Nephron progenitor cell (in vitro differentiated cells): ENCODE data around the gene CNTN1.

ENCODE experiments used
- DNase-seq: peaks from one replicate; pipeline ENCODE4 v3.0.0; 2021
- H3K27ac Mint-ChIP-seq: 2 replicates; pipeline ENCODE4 v1.8.0; 2021; ENCODE audit warnings: mild to moderate bottlenecking, moderate library complexity, mixed read lengths
- H3K27me3 Mint-ChIP-seq: 2 replicates; pipeline ENCODE4 v1.8.0; 2021; ENCODE audit warnings: mild to moderate bottlenecking, low read depth, mixed read lengths; ENCODE audit not compliant: poor library complexity
- H3K36me3 Mint-ChIP-seq: 2 replicates; pipeline ENCODE4 v1.8.0; 2021; ENCODE audit warnings: low read depth, mixed read lengths
- H3K4me1 Mint-ChIP-seq: 2 replicates; pipeline ENCODE4 v1.8.0; 2021; ENCODE audit warnings: mixed read lengths
- H3K4me3 Mint-ChIP-seq: 2 replicates; pipeline ENCODE4 v1.8.0; 2021; ENCODE audit warnings: mild to moderate bottlenecking, moderate library complexity, mixed read lengths
- H3K9me3 Mint-ChIP-seq: 2 replicates; pipeline ENCODE4 v1.8.0; 2021; ENCODE audit warnings: mild to moderate bottlenecking, moderate library complexity, mixed read lengths
- TF ChIP-seq, protein P1 (sequence below): fragments of 200-600 bp; sonication (generic); IDR thresholded peaks from 2 replicates; pipeline ENCODE4 v1.5.0; 2021; ENCODE audit warnings: antibody characterized with exemption

Gene CNTN1

DNA sequence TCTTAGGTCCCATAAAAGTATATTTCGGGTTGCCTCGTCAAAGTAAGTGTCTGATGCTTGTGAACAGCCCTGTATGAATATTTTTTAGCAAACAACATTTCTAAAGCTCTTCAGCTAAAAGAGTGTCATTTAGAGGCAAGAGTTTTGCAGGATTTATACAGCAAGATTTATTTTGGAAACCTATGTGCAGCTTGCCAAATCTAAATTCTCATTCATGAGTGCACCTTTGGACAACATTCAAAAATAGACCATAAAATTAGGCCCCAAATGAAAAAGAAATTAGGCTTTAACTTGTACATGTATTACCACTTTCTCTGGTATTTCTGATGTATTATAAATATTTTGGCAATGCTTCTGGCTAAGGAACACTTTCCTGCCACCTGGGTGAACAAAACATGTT, 271.5 kb downstream of the CNTN1 start:
- H3K4me1 Mint-ChIP-seq: no peaks in the 10 kb centered on the region
- DNase-seq: no peak
- TF ChIP-seq, protein P1, sequence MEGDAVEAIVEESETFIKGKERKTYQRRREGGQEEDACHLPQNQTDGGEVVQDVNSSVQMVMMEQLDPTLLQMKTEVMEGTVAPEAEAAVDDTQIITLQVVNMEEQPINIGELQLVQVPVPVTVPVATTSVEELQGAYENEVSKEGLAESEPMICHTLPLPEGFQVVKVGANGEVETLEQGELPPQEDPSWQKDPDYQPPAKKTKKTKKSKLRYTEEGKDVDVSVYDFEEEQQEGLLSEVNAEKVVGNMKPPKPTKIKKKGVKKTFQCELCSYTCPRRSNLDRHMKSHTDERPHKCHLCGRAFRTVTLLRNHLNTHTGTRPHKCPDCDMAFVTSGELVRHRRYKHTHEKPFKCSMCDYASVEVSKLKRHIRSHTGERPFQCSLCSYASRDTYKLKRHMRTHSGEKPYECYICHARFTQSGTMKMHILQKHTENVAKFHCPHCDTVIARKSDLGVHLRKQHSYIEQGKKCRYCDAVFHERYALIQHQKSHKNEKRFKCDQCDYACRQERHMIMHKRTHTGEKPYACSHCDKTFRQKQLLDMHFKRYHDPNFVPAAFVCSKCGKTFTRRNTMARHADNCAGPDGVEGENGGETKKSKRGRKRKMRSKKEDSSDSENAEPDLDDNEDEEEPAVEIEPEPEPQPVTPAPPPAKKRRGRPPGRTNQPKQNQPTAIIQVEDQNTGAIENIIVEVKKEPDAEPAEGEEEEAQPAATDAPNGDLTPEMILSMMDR: no peak
- no peak overlapping the region for H3K4me3 Mint-ChIP-seq
- H3K36me3 Mint-ChIP-seq: no peaks in the 10 kb centered on the region
- H3K27ac Mint-ChIP-seq: no peak overlapping the region
- H3K9me3 Mint-ChIP-seq: no peaks in the 10 kb centered on the region
- no peaks in the 10 kb centered on the region for H3K27me3 Mint-ChIP-seq

DNA sequence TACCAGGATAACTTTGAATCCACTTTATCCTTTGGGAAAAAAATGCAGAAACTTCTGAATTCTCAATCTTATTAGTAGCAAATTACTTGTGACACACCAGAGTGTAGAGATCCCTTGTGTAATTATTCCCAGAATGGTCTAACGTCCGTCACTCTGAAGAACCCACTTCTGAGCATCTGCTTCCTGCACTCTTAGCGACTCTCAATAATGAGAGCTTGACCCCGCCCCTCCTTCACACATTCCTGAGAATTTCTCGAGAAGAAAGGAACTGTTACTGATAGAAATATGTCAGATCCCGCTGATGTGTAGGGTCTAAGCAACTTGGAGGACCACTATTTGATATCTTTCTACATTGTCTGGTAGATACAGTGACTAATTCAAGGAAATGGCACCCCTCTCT, 277.6 kb downstream of the CNTN1 start:
- no peaks in the 10 kb centered on the region for H3K27me3 Mint-ChIP-seq
- H3K9me3 Mint-ChIP-seq: no peaks in the 10 kb centered on the region
- TF ChIP-seq, protein P1: no peak
- no peak for DNase-seq
- no peak overlapping the region for H3K27ac Mint-ChIP-seq
- H3K36me3 Mint-ChIP-seq: no peaks in the 10 kb centered on the region
- H3K4me3 Mint-ChIP-seq: no peak overlapping the region
- no peaks in the 10 kb centered on the region for H3K4me1 Mint-ChIP-seq

DNA sequence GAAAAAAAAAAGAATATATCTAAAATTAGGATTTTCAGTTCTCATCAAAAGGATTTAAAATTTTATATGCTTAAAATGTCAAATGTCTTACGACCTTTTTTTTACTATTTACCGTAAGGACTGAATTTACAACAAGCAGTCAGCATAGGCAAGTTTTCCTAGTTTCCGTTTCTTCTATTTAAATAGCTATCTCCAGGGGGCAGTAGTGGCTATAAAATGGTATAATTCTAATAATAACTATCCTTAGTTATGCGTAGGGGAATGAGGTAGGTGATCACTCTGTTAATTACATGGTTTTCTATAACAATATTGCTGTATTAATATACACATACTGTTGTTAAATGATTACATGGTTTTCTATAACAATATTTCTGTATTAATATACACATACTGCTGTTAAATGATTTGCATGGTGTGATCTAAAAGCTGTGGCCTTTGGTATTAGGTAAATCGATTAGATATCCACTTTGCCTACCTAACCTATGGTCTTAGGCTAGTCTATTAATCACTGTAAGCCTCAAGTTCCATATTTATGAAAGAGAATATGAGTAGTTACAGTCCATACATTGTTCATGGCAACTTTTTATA, 278.2 kb downstream of the CNTN1 start:
- H3K27ac Mint-ChIP-seq: no peak overlapping the region
- no peaks in the 10 kb centered on the region for H3K9me3 Mint-ChIP-seq
- H3K4me3 Mint-ChIP-seq: no peak overlapping the region
- TF ChIP-seq, protein P1: no peak
- no peak for DNase-seq
- H3K4me1 Mint-ChIP-seq: no peaks in the 10 kb centered on the region
- no peaks in the 10 kb centered on the region for H3K36me3 Mint-ChIP-seq
- no peaks in the 10 kb centered on the region for H3K27me3 Mint-ChIP-seq

DNA sequence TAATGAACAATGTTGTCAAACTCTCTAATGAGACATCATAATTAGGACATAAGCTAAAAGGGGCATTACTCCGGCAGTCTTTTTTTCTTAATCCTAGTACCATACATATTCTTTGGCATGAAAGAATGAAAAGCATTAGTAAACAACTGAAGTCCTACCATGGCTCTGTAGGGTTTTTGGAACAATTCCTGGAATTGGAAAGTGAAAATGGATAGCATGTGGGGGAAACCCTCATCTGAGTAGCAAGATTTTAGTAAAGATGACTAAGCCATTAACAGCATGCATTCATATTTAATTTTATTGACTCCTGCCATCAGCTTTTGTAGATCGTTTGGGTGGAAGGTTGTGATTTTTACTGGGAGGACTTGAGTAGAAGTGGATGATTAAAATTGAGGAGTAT, 279.7 kb downstream of the CNTN1 start:
- H3K27me3 Mint-ChIP-seq: no peaks in the 10 kb centered on the region
- TF ChIP-seq, protein P1: no peak
- no peaks in the 10 kb centered on the region for H3K36me3 Mint-ChIP-seq
- no peak overlapping the region for H3K27ac Mint-ChIP-seq
- H3K4me3 Mint-ChIP-seq: no peak overlapping the region
- DNase-seq: no peak
- peaks cover 2% of the 10 kb centered on the region for H3K9me3 Mint-ChIP-seq
- peaks cover 3% of the 10 kb centered on the region for H3K4me1 Mint-ChIP-seq

DNA sequence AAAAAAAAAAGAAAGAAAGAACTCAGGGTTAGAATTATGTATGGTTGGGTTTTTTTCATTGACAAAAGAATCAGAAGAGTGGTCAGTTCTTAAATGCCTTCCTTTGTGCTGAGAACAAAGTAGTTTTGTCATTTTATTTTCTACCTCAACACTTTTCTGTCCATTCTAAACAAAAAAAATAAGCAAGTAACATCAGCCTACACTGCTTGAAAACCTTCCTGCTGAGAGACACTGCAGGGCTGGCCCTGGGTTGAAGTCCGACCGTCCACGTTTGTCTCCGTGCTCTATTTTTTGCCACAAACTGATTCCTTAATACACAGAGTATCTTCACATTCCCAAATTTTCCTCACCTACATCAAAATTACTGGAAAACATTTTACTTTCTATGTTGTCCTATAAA, 284.3 kb downstream of the CNTN1 start:
- no peaks in the 10 kb centered on the region for H3K27me3 Mint-ChIP-seq
- peaks cover 3% of the 10 kb centered on the region for H3K9me3 Mint-ChIP-seq
- H3K4me1 Mint-ChIP-seq: peaks cover 6% of the 10 kb centered on the region
- no peaks in the 10 kb centered on the region for H3K36me3 Mint-ChIP-seq
- no peak for DNase-seq
- no peak overlapping the region for H3K27ac Mint-ChIP-seq
- TF ChIP-seq, protein P1: no peak
- no peak overlapping the region for H3K4me3 Mint-ChIP-seq

DNA sequence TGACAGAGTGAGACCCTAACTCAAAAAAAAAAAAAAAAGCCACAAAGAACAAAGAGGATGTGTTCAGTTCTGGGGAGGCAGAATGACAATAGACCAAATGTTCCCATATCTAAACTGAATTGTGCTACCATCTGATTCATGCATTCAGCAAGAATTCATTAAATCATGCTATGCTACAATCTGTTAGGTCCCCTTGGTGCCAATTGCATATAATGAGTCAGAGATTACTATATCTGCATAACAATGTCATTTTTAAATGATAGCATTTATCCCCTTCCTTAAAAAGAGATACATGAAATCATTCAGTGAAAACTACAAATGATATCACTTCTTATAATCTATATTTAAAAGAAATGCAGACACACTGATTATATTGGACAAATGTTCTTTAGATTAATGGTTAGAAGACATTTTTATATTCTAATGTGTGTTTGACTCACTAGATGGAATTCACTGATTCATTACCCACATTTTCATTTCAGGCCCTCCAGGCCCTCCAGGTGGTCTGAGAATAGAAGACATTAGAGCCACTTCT, 288.3 kb downstream of the CNTN1 start:
- DNase-seq: no peak
- Mint-ChIP-seq H3K9me3 (peaks cover 5% of the 10 kb centered on the region), H3K4me1 (peaks cover 6% of the 10 kb centered on the region), H3K27ac (no peak overlapping the region), H3K4me3 (no peak overlapping the region), H3K27me3 (no peaks in the 10 kb centered on the region), H3K36me3 (no peaks in the 10 kb centered on the region)
- TF ChIP-seq, protein P1: no peak
